ENCODE measurements around the gene AARS2.
"Not testable (repeated sequence)": the region's sequence is repeated elsewhere in the genome, so short reads cannot be mapped to it uniquely, and the experiment has no call there.

Gene AARS2

GRCh38 chr6:44312901-44313788 is at the start of gene AARS2:
Gene AARS2 (minus strand): TSS chr6:44313347. CDS start chr6:44313323, 24 bp downstream.
- DNase-seq (ENCODE audit: low read depth), result peak; percentile 89

GRCh38 chr6:44361947-44362346 is 48.8 kb upstream of the AARS2 start:
- DNase-seq (ENCODE audit: low read depth), result no peak

GRCh38 chr6:44359973-44360372 is 46.8 kb upstream of the AARS2 start:
- no peak for DNase-seq (ENCODE audit: low read depth)

GRCh38 chr6:44356487-44356886 is 43.3 kb upstream of the AARS2 start:
- no peak for DNase-seq (ENCODE audit: low read depth)

- DNase-seq (ENCODE audit: low read depth), result no peak
Observed at GRCh38 chr6:44355640-44356039, 42.5 kb upstream of the AARS2 start.

GRCh38 chr6:44353336-44353735 is 40.2 kb upstream of the AARS2 start:
- no peak for DNase-seq (ENCODE audit: low read depth)

- DNase-seq (ENCODE audit: low read depth), result no peak
Observed at GRCh38 chr6:44352259-44352658, 39.1 kb upstream of the AARS2 start.

- DNase-seq (ENCODE audit: low read depth), result not testable (repeated sequence)
Observed at GRCh38 chr6:44350650-44350994, 37.5 kb upstream of the AARS2 start.

- DNase-seq (ENCODE audit: low read depth), result no peak
Observed at GRCh38 chr6:44349904-44350649, 36.9 kb upstream of the AARS2 start.

- not testable (repeated sequence) for DNase-seq (ENCODE audit: low read depth)
Observed at GRCh38 chr6:44346818-44347217, 33.7 kb upstream of the AARS2 start.

- no peak for DNase-seq (ENCODE audit: low read depth)
Observed at GRCh38 chr6:44342489-44342888, 29.3 kb upstream of the AARS2 start, which contains the start of gene SPATS1. Gene SPATS1 (plus strand): TSS chr6:44342650. CDS start chr6:44343096, 446 bp downstream.

- DNase-seq (ENCODE audit: low read depth), result no peak
Observed at GRCh38 chr6:44342052-44342451, 28.9 kb upstream of the AARS2 start.

GRCh38 chr6:44341095-44341890 is 28.1 kb upstream of the AARS2 start:
- DNase-seq (ENCODE audit: low read depth), result no peak

- DNase-seq (ENCODE audit: low read depth), result no peak
Observed at GRCh38 chr6:44339763-44340625, 26.8 kb upstream of the AARS2 start.

- no peak for DNase-seq (ENCODE audit: low read depth)
Observed at GRCh38 chr6:44339301-44339700, 26.2 kb upstream of the AARS2 start.

GRCh38 chr6:44338228-44339122 is 25.3 kb upstream of the AARS2 start:
- peak; percentile 49 for DNase-seq (ENCODE audit: low read depth)

GRCh38 chr6:44335631-44336030 is 22.5 kb upstream of the AARS2 start:
- no peak for DNase-seq (ENCODE audit: low read depth)

GRCh38 chr6:44333942-44334341 is 20.8 kb upstream of the AARS2 start:
- DNase-seq (ENCODE audit: low read depth), result no peak

GRCh38 chr6:44333273-44333919 is 20.2 kb upstream of the AARS2 start:
- DNase-seq (ENCODE audit: low read depth), result no peak

- no peak for DNase-seq (ENCODE audit: low read depth)
Observed at GRCh38 chr6:44332585-44332984, 19.4 kb upstream of the AARS2 start.
